Measurements from ENCODE around the gene DUX4. TPM values are rescaled to one million over a fixed set of nuclear protein-coding genes. Genes with fewer than 3 reads are reported as not detected.

DUX4 gene
- not detected in 2 replicates for total RNA-seq

GRCh38 chr4:190173428-190173827 is at the start of gene DUX4:
Gene DUX4 (plus strand): TSS chr4:190173774. CDS start chr4:190173774, 0 bp downstream.

Other genes starting within 250 kb of the DUX4 start
- 29.4 and 29.8 TPM in 2 replicates for gene FRG1, start 232.9 kb upstream of the DUX4 start, total RNA-seq
- gene FRG2, start 146.5 kb upstream of the DUX4 start, total RNA-seq: not detected in 2 replicates
- under 0.01 TPM in 1 of 2 replicates, not detected in the other for gene DBET, start 109.3 kb upstream of the DUX4 start, total RNA-seq

All from tracheal epithelial cell (primary cell).